ENCODE measurements around the gene PHACTR2. TPM values are rescaled to one million over a fixed set of nuclear protein-coding genes. Genes with fewer than 3 reads are reported as not detected.
"Not testable (repeated sequence)": the region's sequence is repeated elsewhere in the genome, so short reads cannot be mapped to it uniquely, and the experiment has no call there.

Gene PHACTR2
- total RNA-seq, 1 donor from 2014 or later = 44.7 TPM

DNA sequence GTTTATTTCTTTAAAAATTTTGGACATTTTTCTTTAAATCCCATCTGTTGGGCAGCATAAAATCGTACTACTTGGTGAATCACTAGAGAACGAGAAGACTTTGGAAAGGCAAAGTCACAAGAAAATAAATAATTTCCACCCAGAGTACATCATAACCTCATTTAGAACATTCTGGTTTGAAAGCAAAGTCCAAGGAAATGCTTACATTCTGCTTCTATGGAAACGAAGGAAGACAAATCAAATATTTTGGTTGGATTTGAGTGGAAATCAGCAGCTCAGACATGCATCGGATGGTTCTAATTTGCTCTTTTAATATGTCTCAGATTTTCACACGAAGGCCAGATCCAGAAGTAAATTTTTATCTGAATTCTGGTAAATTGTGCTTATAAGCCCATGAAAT, 104.7 kb downstream of the PHACTR2 start:
- Mint-ChIP-seq H3K4me3 (ENCODE audit: unreplicated experiment) (no peak overlapping the region), H3K27me3 (ENCODE audit: low read depth, unreplicated experiment) (no peaks in the 10 kb centered on the region), H3K36me3 (ENCODE audit: low read depth, unreplicated experiment) (peaks cover 30% of the 10 kb centered on the region), H3K9me3 (ENCODE audit: unreplicated experiment) (peaks cover 16% of the 10 kb centered on the region), H3K4me1 (ENCODE audit: low read depth, unreplicated experiment) (peaks cover 6% of the 10 kb centered on the region), H3K27ac (ENCODE audit: unreplicated experiment) (no peak overlapping the region)
- no peaks in the 10 kb centered on the region for H3K27me3 ChIP-seq (ENCODE audit: insufficient read depth, low read length)
- H4K20me1 ChIP-seq (ENCODE audit: insufficient read depth, low read length) = no peaks in the 10 kb centered on the region
- no peak for FAIRE-seq
- H3K27ac ChIP-seq (ENCODE audit: low read depth, low read length) = no peak overlapping the region
- DNase-seq (ENCODE audit: low read depth) = no peak
- H3K9me3 ChIP-seq (ENCODE audit: insufficient read depth, low read depth, low read length) = no peaks in the 10 kb centered on the region
- peaks cover 29% of the 10 kb centered on the region for H3K36me3 ChIP-seq (ENCODE audit: insufficient read depth, low read length)
- H3K9ac ChIP-seq (ENCODE audit: low read length) = no peak overlapping the region
- TF ChIP-seq, protein P1, sequence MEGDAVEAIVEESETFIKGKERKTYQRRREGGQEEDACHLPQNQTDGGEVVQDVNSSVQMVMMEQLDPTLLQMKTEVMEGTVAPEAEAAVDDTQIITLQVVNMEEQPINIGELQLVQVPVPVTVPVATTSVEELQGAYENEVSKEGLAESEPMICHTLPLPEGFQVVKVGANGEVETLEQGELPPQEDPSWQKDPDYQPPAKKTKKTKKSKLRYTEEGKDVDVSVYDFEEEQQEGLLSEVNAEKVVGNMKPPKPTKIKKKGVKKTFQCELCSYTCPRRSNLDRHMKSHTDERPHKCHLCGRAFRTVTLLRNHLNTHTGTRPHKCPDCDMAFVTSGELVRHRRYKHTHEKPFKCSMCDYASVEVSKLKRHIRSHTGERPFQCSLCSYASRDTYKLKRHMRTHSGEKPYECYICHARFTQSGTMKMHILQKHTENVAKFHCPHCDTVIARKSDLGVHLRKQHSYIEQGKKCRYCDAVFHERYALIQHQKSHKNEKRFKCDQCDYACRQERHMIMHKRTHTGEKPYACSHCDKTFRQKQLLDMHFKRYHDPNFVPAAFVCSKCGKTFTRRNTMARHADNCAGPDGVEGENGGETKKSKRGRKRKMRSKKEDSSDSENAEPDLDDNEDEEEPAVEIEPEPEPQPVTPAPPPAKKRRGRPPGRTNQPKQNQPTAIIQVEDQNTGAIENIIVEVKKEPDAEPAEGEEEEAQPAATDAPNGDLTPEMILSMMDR (IDR thresholded peaks at IDR 0.05; ENCODE audit: insufficient read depth, low read depth, low read length) = no peak
- no peak for TF ChIP-seq EZH2 (IDR thresholded peaks at IDR 0.05; ENCODE audit: insufficient read depth, low read length)
- no peaks in the 10 kb centered on the region for H3K4me1 ChIP-seq (ENCODE audit: insufficient read depth, low read length)
- H3K79me2 ChIP-seq (ENCODE audit: insufficient read depth, low read length) = no peaks in the 10 kb centered on the region
- no peak overlapping the region for H3K4me3 ChIP-seq (ENCODE audit: insufficient read depth, low read depth, low read length)
- H2AFZ ChIP-seq (ENCODE audit: low read depth, low read length) = no peak overlapping the region
- H3K4me2 ChIP-seq (ENCODE audit: low read length) = no peak overlapping the region

DNA sequence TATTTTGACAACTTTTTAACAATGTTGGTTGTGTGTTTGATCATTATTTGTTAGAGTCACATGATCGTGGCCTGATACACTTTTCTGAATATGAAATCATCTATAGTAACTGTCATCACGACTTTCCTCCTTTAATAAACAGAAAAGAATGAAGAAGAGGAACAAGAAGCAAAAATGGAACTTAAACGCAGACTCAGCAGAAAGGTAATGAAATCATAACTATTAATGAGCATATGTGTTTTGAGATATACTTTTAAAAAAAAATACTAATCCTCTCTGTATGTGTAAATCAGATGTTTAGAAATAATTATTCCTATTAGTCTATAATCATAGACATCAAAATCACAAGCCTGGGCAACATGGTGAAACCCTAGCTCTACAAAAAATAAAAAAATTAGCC, 105.3 kb downstream of the PHACTR2 start:
- Mint-ChIP-seq H3K9me3 (ENCODE audit: unreplicated experiment) (peaks cover 16% of the 10 kb centered on the region), H3K4me1 (ENCODE audit: low read depth, unreplicated experiment) (peaks cover 6% of the 10 kb centered on the region), H3K27me3 (ENCODE audit: low read depth, unreplicated experiment) (no peaks in the 10 kb centered on the region), H3K4me3 (ENCODE audit: unreplicated experiment) (no peak overlapping the region), H3K27ac (ENCODE audit: unreplicated experiment) (no peak overlapping the region), H3K36me3 (ENCODE audit: low read depth, unreplicated experiment) (peaks cover 32% of the 10 kb centered on the region)
- H3K4me3 ChIP-seq (ENCODE audit: insufficient read depth, low read depth, low read length) = no peak overlapping the region
- H3K27ac ChIP-seq (ENCODE audit: low read depth, low read length) = no peak overlapping the region
- H3K4me1 ChIP-seq (ENCODE audit: insufficient read depth, low read length) = no peaks in the 10 kb centered on the region
- H3K9ac ChIP-seq (ENCODE audit: low read length) = no peak overlapping the region
- no peak for DNase-seq (ENCODE audit: low read depth)
- no peak for TF ChIP-seq EZH2 (IDR thresholded peaks at IDR 0.05; ENCODE audit: insufficient read depth, low read length)
- TF ChIP-seq, protein P1 (IDR thresholded peaks at IDR 0.05; ENCODE audit: insufficient read depth, low read depth, low read length) = no peak
- no peak overlapping the region for H2AFZ ChIP-seq (ENCODE audit: low read depth, low read length)
- no peaks in the 10 kb centered on the region for H3K9me3 ChIP-seq (ENCODE audit: insufficient read depth, low read depth, low read length)
- no peak for FAIRE-seq
- peaks cover 29% of the 10 kb centered on the region for H3K36me3 ChIP-seq (ENCODE audit: insufficient read depth, low read length)
- H4K20me1 ChIP-seq (ENCODE audit: insufficient read depth, low read length) = no peaks in the 10 kb centered on the region
- no peaks in the 10 kb centered on the region for H3K79me2 ChIP-seq (ENCODE audit: insufficient read depth, low read length)
- no peaks in the 10 kb centered on the region for H3K27me3 ChIP-seq (ENCODE audit: insufficient read depth, low read length)
- no peak overlapping the region for H3K4me2 ChIP-seq (ENCODE audit: low read length)

DNA sequence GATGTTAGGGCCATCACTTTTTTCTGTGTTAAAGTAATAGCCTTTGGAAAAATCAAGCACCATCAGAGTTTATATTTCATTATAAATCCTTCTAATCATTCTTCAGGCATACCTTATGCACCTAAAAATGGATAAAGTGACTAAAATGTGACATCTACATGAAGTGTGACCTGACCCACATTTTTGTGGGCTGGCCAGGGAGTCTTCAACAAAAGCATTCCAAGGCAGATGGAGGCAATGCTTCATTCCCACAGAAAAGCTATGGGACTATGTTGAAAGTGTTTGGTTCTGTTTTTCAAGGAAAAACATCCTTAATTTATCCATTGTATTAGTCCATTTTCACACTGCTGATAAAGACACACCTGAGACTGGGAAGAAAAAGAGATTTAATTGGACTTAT, 106.6 kb downstream of the PHACTR2 start:
- Histone ChIP-seq H3K4me1 (ENCODE audit: insufficient read depth, low read length) (no peaks in the 10 kb centered on the region), H3K9ac (ENCODE audit: low read length) (no peak overlapping the region), H3K27me3 (ENCODE audit: insufficient read depth, low read length) (no peaks in the 10 kb centered on the region), H2AFZ (ENCODE audit: low read depth, low read length) (no peak overlapping the region), H3K79me2 (ENCODE audit: insufficient read depth, low read length) (no peaks in the 10 kb centered on the region), H3K4me2 (ENCODE audit: low read length) (no peak overlapping the region), H3K36me3 (ENCODE audit: insufficient read depth, low read length) (peaks cover 23% of the 10 kb centered on the region), H4K20me1 (ENCODE audit: insufficient read depth, low read length) (no peaks in the 10 kb centered on the region), H3K27ac (ENCODE audit: low read depth, low read length) (no peak overlapping the region), H3K4me3 (ENCODE audit: insufficient read depth, low read depth, low read length) (no peak overlapping the region), H3K9me3 (ENCODE audit: insufficient read depth, low read depth, low read length) (no peaks in the 10 kb centered on the region)
- H3K4me3 Mint-ChIP-seq (ENCODE audit: unreplicated experiment) = no peak overlapping the region
- H3K9me3 Mint-ChIP-seq (ENCODE audit: unreplicated experiment) = peaks cover 16% of the 10 kb centered on the region
- FAIRE-seq (no peak), DNase-seq (ENCODE audit: low read depth) (peak; percentile 33)
- TF ChIP-seq, protein P1 (IDR thresholded peaks at IDR 0.05; ENCODE audit: insufficient read depth, low read depth, low read length) = no peak
- TF ChIP-seq EZH2 (IDR thresholded peaks at IDR 0.05; ENCODE audit: insufficient read depth, low read length) = no peak
- H3K4me1 Mint-ChIP-seq (ENCODE audit: low read depth, unreplicated experiment) = peaks cover 6% of the 10 kb centered on the region
- H3K27me3 Mint-ChIP-seq (ENCODE audit: low read depth, unreplicated experiment) = no peaks in the 10 kb centered on the region
- peaks cover 35% of the 10 kb centered on the region for H3K36me3 Mint-ChIP-seq (ENCODE audit: low read depth, unreplicated experiment)
- H3K27ac Mint-ChIP-seq (ENCODE audit: unreplicated experiment) = no peak overlapping the region

DNA sequence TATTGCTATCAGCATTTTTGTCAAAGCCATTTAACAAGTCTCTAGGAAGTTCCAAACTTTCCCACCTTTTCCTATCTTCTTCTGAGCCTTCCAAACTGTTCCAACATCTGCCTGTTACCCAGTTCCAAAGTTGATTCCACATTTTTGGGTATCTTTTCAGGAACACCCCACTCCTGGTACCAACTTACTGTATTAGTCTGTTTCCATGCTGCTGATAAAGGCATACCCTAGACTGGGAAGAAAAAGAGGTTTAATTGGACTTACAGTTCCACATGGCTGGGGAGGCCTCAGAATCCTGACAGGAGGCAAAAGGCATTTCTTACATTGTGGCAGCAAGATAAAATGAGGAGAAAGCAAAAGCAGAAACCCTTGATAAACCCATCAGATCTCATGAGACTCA, 108.6 kb downstream of the PHACTR2 start:
- not testable (repeated sequence) for H3K9ac ChIP-seq (ENCODE audit: low read length); FAIRE-seq; H3K27ac ChIP-seq (ENCODE audit: low read depth, low read length); H3K79me2 ChIP-seq (ENCODE audit: insufficient read depth, low read length); H3K27me3 ChIP-seq (ENCODE audit: insufficient read depth, low read length); H3K27ac Mint-ChIP-seq (ENCODE audit: unreplicated experiment); H3K4me3 Mint-ChIP-seq (ENCODE audit: unreplicated experiment); H3K4me1 Mint-ChIP-seq (ENCODE audit: low read depth, unreplicated experiment); DNase-seq (ENCODE audit: low read depth); H4K20me1 ChIP-seq (ENCODE audit: insufficient read depth, low read length); H3K9me3 ChIP-seq (ENCODE audit: insufficient read depth, low read depth, low read length); H3K4me2 ChIP-seq (ENCODE audit: low read length); H3K4me3 ChIP-seq (ENCODE audit: insufficient read depth, low read depth, low read length); H2AFZ ChIP-seq (ENCODE audit: low read depth, low read length); H3K4me1 ChIP-seq (ENCODE audit: insufficient read depth, low read length); H3K27me3 Mint-ChIP-seq (ENCODE audit: low read depth, unreplicated experiment)
- H3K36me3 ChIP-seq (ENCODE audit: insufficient read depth, low read length) = peaks cover 13% of the 10 kb centered on the region
- Mint-ChIP-seq H3K36me3 (ENCODE audit: low read depth, unreplicated experiment) (peaks cover 46% of the 10 kb centered on the region), H3K9me3 (ENCODE audit: unreplicated experiment) (peaks cover 16% of the 10 kb centered on the region)

Data from astrocyte (in vitro differentiated cells and primary cell).